NCI-H146 treated with DMSO at 0.1 percent for 48 hours (cell line): Measurements from ENCODE around the gene LRRC49.
"Not testable (repeated sequence)": the region's sequence is repeated elsewhere in the genome, so short reads cannot be mapped to it uniquely, and the experiment has no call there.

Experiments
- DNase-seq: peaks from one replicate; lab custom pipeline; 2025; ENCODE audit not compliant: unreplicated experiment; lab: John Stamatoyannopoulos, UW

Gene LRRC49

GRCh38 chr15:70922119-70922518, 29.5 kb downstream of the LRRC49 start:
- no peak for DNase-seq

- DNase-seq: no peak
These were observed 30.9 kb downstream of the LRRC49 start for GRCh38 chr15:70923311-70924080.

- DNase-seq: not testable (repeated sequence)
These were observed 34.3 kb downstream of the LRRC49 start for GRCh38 chr15:70926914-70927313.

GRCh38 chr15:70931821-70932220, 39.2 kb downstream of the LRRC49 start:
- no peak for DNase-seq

- DNase-seq: no peak
These were observed 39.8 kb downstream of the LRRC49 start for GRCh38 chr15:70932397-70932796.

GRCh38 chr15:70933411-70933810, 40.8 kb downstream of the LRRC49 start:
- DNase-seq: no peak

GRCh38 chr15:70935631-70936030, 43.0 kb downstream of the LRRC49 start:
- no peak for DNase-seq

- no peak for DNase-seq
These were observed 43.7 kb downstream of the LRRC49 start for GRCh38 chr15:70936326-70936725.

GRCh38 chr15:70943285-70943684, 50.7 kb downstream of the LRRC49 start:
- not testable (repeated sequence) for DNase-seq

- no peak for DNase-seq
These were observed 55.0 kb downstream of the LRRC49 start for GRCh38 chr15:70947351-70948335.

GRCh38 chr15:70950953-70951352, 58.3 kb downstream of the LRRC49 start:
- DNase-seq: no peak

- no peak for DNase-seq
These were observed 61.5 kb downstream of the LRRC49 start for GRCh38 chr15:70954171-70954570.

- no peak for DNase-seq
These were observed 62.1 kb downstream of the LRRC49 start for GRCh38 chr15:70954733-70955132.

GRCh38 chr15:70955151-70955550, 62.5 kb downstream of the LRRC49 start:
- no peak for DNase-seq

GRCh38 chr15:70956201-70956995, 63.8 kb downstream of the LRRC49 start:
- no peak for DNase-seq

GRCh38 chr15:70962084-70962483, 69.5 kb downstream of the LRRC49 start:
- no peak for DNase-seq

- DNase-seq: no peak
These were observed 70.6 kb downstream of the LRRC49 start for GRCh38 chr15:70963199-70963598.

GRCh38 chr15:70964058-70964457, 71.4 kb downstream of the LRRC49 start:
- no peak for DNase-seq

GRCh38 chr15:70964686-70965085, 72.1 kb downstream of the LRRC49 start:
- DNase-seq: no peak

GRCh38 chr15:70967646-70968045, 75.0 kb downstream of the LRRC49 start:
- DNase-seq: no peak
